Measurements from ENCODE around the gene NAP1L3.

The NAP1L3 gene, protein sequence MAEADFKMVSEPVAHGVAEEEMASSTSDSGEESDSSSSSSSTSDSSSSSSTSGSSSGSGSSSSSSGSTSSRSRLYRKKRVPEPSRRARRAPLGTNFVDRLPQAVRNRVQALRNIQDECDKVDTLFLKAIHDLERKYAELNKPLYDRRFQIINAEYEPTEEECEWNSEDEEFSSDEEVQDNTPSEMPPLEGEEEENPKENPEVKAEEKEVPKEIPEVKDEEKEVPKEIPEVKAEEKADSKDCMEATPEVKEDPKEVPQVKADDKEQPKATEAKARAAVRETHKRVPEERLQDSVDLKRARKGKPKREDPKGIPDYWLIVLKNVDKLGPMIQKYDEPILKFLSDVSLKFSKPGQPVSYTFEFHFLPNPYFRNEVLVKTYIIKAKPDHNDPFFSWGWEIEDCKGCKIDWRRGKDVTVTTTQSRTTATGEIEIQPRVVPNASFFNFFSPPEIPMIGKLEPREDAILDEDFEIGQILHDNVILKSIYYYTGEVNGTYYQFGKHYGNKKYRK

DNA sequence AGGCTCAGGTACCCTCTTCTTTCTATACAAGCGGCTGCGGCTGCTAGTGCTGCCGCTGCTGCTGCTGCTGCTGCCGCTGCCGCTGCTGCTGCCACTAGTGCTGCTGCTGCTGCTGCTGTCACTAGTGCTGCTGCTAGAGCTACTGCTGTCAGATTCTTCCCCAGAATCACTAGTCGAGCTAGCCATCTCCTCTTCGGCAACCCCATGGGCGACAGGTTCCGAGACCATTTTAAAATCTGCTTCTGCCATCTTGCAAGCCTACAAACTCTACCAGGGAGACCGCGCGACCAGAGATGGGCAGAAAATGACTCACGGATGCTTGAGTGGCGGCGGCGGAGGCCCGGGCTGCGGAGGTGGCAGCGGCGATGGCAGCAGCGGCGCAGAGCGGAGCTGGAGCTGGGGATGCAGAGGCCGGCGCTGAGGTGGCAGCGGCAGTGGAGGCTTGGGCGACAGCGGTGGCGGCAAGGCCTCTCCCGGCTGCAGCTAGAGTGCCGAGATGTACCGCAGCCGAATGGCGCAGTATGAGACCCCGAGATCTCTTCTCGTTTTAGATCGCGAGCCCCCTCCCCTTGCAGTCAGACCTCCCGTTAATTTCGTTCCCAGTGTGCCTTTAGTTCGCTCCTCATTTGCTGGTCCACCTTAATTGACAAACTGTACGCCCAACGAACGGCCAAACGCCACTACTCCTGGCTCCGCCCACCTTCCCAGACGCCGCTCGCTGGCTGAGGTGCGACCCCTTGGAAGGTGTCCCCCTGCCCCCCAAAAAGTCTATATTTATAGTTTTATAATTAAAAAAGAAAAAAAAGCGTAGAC lies at the start of gene NAP1L3:
Gene NAP1L3 (minus strand): TSS at position 523 of the 813 bp plus-strand sequence. CDS start 274 bp downstream, at position 249.
- DNase-seq, result peak; percentile 87

DNA sequence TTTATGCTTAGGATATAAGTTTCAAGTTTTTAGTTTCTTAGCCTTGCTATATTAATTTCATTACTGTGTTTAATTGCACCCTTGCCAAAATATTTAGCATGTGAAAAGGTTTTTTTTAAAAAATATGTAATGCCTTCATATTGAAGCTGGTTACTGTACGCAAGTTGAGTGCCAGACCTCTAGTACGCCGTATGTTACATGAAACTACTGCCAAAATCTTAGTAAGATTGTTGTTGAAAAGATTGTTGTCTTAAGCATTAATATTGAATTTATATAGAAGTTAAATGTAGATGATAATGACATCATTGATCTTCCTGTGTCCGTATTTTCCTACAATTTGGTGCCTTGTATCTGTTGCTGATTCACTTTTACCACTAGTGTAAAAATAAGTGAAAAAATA lies 37.7 kb upstream of the NAP1L3 start:
- DNase-seq, result no peak

DNA sequence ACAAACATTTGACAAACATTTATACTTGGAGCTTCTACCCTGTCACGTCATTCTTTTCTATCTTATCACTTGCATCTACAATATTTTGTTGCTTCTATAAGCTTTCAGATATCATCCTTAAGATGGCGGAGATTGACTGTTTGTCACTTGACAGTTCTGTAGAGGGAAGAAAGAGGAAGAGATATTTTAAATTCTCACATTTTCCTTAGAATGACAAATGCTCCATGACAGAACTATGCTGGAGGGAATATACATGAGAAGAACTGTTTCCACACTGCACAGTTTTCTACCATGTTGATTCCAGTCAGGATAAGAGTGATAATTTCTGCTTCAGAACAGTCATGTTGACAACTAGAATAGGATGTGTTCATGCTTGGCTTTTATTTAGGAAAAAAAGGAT lies 30.3 kb upstream of the NAP1L3 start:
- DNase-seq, result no peak

DNA sequence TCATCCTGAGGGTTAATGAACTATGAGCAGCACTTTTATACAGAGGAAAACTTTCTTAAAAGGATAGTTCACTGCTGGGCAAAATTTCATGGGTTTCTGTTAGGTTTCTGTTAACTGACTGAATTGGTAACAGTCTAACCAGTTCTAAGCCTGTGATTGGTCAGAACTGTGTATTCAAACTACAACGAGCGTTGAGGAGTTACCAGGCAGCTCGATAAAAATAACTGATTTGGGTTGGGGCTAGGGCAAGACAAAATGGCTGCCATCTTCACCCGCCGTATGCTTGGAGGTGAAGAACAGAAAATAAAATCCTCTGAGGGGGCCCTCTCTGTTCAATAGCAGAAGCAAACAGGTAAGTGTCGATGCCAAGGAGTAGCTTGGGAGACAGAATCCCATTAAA lies 22.6 kb upstream of the NAP1L3 start:
- DNase-seq, result no peak

DNA sequence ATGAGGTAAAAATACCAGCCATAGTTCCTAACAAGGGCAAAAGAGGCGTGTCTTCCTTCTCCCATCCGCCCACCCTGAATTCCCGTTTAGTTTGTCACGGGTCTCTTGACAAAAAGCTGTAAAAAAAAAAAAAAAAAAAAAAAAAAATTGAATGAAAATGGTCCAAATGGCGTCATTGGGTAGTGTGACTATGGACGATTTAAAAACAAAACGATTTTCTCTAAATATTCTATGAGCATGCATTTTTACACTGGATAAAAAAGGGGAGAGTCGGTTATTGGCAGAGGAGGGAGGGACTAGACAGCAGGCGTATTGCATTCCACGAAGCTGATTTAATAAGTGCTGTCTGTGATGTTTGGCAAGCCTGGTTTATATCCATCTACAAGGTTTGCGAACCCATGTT lies 492 bp upstream of the NAP1L3 start, which contains the start of gene FAM133A:
Gene FAM133A (plus strand): TSS at position 338 of the 403 bp plus-strand sequence. CDS start 35,214 bp downstream, outside the sequence.
- peak; percentile 19 for DNase-seq

DNA sequence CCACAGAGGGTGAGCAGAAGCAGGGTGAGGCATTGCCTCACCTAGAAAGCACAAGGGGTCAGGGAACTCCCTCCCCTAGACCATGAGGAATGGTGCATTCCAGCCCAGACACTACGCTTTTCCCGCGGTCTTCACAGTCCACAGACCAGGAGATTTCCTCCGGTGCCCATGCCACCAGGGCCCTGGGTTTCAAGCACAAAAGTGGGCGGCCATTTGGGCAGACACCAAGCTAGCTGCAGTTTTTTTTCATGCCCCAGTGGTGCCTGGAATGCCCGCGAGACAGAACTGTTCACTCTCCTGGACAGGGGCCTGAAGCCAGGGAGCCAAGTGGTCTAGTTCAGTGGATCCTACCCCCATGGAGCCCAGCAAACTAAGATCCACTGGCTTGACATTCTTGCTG lies 12.8 kb downstream of the NAP1L3 start:
- no peak for DNase-seq

DNA sequence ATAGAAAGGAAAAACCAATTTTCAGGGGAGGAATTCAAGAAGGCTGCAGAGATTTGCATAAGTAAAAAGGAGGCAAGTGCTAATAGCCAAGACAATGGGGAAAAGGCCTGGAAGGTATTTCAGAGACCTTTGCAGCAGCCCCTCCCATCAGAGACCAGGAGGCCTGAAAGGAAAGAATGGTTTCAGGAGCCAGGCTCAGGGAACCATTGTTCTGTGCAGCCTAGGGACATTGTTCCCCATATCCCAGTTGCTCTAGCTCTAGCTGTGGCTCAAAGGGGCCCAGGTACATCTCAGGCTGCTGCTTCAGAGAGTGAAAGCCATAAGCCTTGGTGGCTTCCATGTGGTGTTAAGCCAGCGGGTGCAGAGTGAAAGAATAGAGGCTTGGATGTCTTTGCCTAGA lies 24.0 kb downstream of the NAP1L3 start:
- no peak for DNase-seq

DNA sequence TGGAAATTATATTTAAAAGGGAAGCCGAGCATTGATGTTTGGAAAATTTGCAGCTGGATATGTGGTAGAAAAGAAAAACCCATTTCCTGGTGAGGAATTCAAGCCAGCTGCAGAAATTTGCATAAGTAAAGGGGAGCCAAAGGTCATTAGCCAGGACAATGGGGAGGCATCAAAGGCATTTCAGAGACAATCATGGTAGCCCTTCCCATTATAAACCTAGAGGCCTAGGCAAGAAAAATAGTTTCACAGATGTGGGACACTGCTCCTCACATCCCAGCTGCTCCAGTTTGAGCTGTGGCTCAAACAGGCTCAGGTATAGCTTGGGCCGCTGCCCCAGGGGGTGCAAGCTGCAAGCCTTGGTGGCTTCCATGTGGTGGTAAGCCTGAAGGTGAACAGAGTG lies 35.8 kb downstream of the NAP1L3 start:
- no peak for DNase-seq
